HUES48 (cell line): Measurements from ENCODE around the gene DPPA5.

Source experiments
- H3K27ac ChIP-seq: one replicate; pipeline ENCODE4 v1.7.0; 2013; ENCODE audit warnings: low read depth, low read length, inconsistent platforms
- H3K27me3 ChIP-seq: 2 replicates; pipeline ENCODE4 v1.6.1; 2013; ENCODE audit warnings: mild to moderate bottlenecking, low read length; ENCODE audit not compliant: control insufficient read depth, insufficient read depth
- H3K36me3 ChIP-seq: 2 replicates; pipeline ENCODE4 v1.6.1; 2013; ENCODE audit warnings: low read length; ENCODE audit not compliant: control insufficient read depth, insufficient read depth
- H3K4me1 ChIP-seq: 2 replicates; pipeline ENCODE4 v1.6.1; 2013; ENCODE audit warnings: mild to moderate bottlenecking, low read length; ENCODE audit not compliant: control insufficient read depth, insufficient read depth
- H3K4me3 ChIP-seq: 2 replicates; pipeline ENCODE4 v1.5.1; 2013; ENCODE audit warnings: mild to moderate bottlenecking, low read depth, low read length
- H3K9ac ChIP-seq: 2 replicates; pipeline ENCODE4 v1.6.1; 2013; ENCODE audit warnings: mild to moderate bottlenecking, low read depth, low read length, moderate library complexity
- H3K9me3 ChIP-seq: 2 replicates; pipeline ENCODE4 v1.6.1; 2013; ENCODE audit warnings: low read length; ENCODE audit not compliant: control insufficient read depth, insufficient read depth

Gene DPPA5

GRCh38 chr6:73364121-73364520, 10.0 kb upstream of the DPPA5 start:
- no peaks in the 10 kb centered on the region for H3K27me3 ChIP-seq
- no peak overlapping the region for H3K9ac ChIP-seq
- no peak overlapping the region for H3K27ac ChIP-seq
- no peaks in the 10 kb centered on the region for H3K36me3 ChIP-seq
- no peaks in the 10 kb centered on the region for H3K9me3 ChIP-seq
- no peak overlapping the region for H3K4me3 ChIP-seq
- peaks cover 5% of the 10 kb centered on the region; the same call in 1 of the 2 replicates for H3K4me1 ChIP-seq

DNA sequence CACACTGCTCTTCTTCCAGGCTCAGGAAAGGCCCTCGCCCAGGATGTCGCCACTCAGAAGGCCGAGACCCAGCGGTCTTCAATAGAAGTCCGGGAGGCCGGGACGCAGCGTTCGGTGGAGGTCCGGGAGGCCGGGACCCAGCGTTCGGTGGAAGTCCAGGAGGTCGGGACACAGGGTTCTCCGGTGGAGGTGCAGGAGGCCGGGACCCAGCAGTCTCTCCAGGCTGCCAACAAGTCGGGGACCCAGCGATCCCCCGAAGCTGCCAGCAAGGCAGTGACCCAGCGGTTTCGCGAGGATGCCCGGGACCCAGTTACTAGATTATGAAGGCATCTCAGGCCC, 9.4 kb upstream of the DPPA5 start:
- Histone ChIP-seq H3K36me3 (no peaks in the 10 kb centered on the region), H3K4me1 (peaks cover 5% of the 10 kb centered on the region; the same call in 1 of the 2 replicates), H3K27ac (no peak overlapping the region), H3K9ac (no peak overlapping the region), H3K4me3 (no peak overlapping the region), H3K9me3 (no peaks in the 10 kb centered on the region), H3K27me3 (no peaks in the 10 kb centered on the region)

GRCh38 chr6:73362869-73363536, 8.9 kb upstream of the DPPA5 start:
- H3K9me3 ChIP-seq, result no peaks in the 10 kb centered on the region
- H3K36me3 ChIP-seq, result no peaks in the 10 kb centered on the region
- H3K27me3 ChIP-seq, result no peaks in the 10 kb centered on the region
- no peak overlapping the region for H3K9ac ChIP-seq
- no peak overlapping the region for H3K4me3 ChIP-seq
- no peak overlapping the region for H3K27ac ChIP-seq
- H3K4me1 ChIP-seq, result peaks cover 3% of the 10 kb centered on the region; the same call in 1 of the 2 replicates

- no peaks in the 10 kb centered on the region for H3K36me3 ChIP-seq
- no peaks in the 10 kb centered on the region for H3K4me1 ChIP-seq
- no peaks in the 10 kb centered on the region for H3K9me3 ChIP-seq
- H3K4me3 ChIP-seq, result no peak within 1 kb of the TSS
- no peaks in the 10 kb centered on the region for H3K27me3 ChIP-seq
- H3K27ac ChIP-seq, result no peak within 1 kb of the TSS
- no peak within 1 kb of the TSS for H3K9ac ChIP-seq
Measured at GRCh38 chr6:73362358-73362757, 8.3 kb upstream of the DPPA5 start, which contains the start of gene KHDC3L. Gene KHDC3L (plus strand): TSS chr6:73362658. CDS start chr6:73362730, 72 bp downstream.

- Histone ChIP-seq H3K4me3 (peak overlapping the region; percentile 28; the same call in 1 of the 2 replicates), H3K27ac (peak overlapping the region; percentile 92), H3K4me1 (peaks cover 28% of the 10 kb centered on the region), H3K9me3 (peaks cover 4% of the 10 kb centered on the region), H3K9ac (0 out of 2 replicates have a peak overlapping the region, but pooled peaks have one; percentile 28), H3K27me3 (no peaks in the 10 kb centered on the region), H3K36me3 (no peaks in the 10 kb centered on the region)
Measured at GRCh38 chr6:73349311-73349710, 4.8 kb downstream of the DPPA5 start.

GRCh38 chr6:73348550-73349204, 5.4 kb downstream of the DPPA5 start:
- H3K36me3 ChIP-seq, result no peaks in the 10 kb centered on the region
- H3K4me3 ChIP-seq, result no peak overlapping the region
- peak overlapping the region; percentile 92 for H3K27ac ChIP-seq
- H3K9me3 ChIP-seq, result peaks cover 4% of the 10 kb centered on the region
- no peak overlapping the region for H3K9ac ChIP-seq
- H3K4me1 ChIP-seq, result peaks cover 28% of the 10 kb centered on the region
- H3K27me3 ChIP-seq, result no peaks in the 10 kb centered on the region

- Histone ChIP-seq H3K27me3 (no peaks in the 10 kb centered on the region), H3K9ac (no peak overlapping the region), H3K9me3 (peaks cover 1% of the 10 kb centered on the region; the same call in 1 of the 2 replicates), H3K27ac (no peak overlapping the region), H3K4me1 (peaks cover 4% of the 10 kb centered on the region), H3K36me3 (no peaks in the 10 kb centered on the region), H3K4me3 (no peak overlapping the region)
Measured at GRCh38 chr6:73343164-73343563, 10.9 kb downstream of the DPPA5 start.

GRCh38 chr6:73342174-73342573, 11.9 kb downstream of the DPPA5 start:
- Histone ChIP-seq H3K27me3 (no peaks in the 10 kb centered on the region), H3K4me3 (no peak overlapping the region), H3K4me1 (peaks cover 2% of the 10 kb centered on the region; the same call in 1 of the 2 replicates), H3K9ac (no peak overlapping the region), H3K27ac (no peak overlapping the region), H3K36me3 (no peaks in the 10 kb centered on the region), H3K9me3 (no peaks in the 10 kb centered on the region)

- H3K4me3 ChIP-seq, result no peak overlapping the region
- no peak overlapping the region for H3K9ac ChIP-seq
- H3K4me1 ChIP-seq, result no peaks in the 10 kb centered on the region
- no peaks in the 10 kb centered on the region for H3K36me3 ChIP-seq
- no peaks in the 10 kb centered on the region for H3K27me3 ChIP-seq
- H3K27ac ChIP-seq, result no peak overlapping the region
- H3K9me3 ChIP-seq, result no peaks in the 10 kb centered on the region
Measured at GRCh38 chr6:73341335-73341734, 12.7 kb downstream of the DPPA5 start.

DNA sequence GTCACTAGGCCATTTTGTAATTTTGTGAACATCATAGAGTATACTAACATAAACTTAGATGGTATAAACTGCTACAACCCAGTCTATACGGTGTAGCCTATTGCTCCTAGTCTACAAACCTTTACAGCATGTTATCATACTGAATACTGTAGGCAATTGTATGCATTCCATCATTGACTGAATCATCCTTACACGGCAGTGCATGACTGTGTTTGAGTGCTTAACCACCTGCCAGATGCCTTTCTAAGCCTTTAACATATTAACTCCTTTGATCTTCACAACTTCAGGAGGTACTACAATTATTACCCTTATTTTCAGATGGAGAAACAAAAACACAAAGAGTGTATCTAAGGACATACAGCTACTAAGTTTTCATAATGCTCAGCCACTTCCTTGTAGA, 14.0 kb downstream of the DPPA5 start:
- no peaks in the 10 kb centered on the region for H3K36me3 ChIP-seq
- H3K4me3 ChIP-seq, result no peak overlapping the region
- H3K9ac ChIP-seq, result no peak overlapping the region
- no peaks in the 10 kb centered on the region for H3K9me3 ChIP-seq
- no peak overlapping the region for H3K27ac ChIP-seq
- H3K27me3 ChIP-seq, result no peaks in the 10 kb centered on the region
- H3K4me1 ChIP-seq, result no peaks in the 10 kb centered on the region

- Histone ChIP-seq H3K4me1 (no peaks in the 10 kb centered on the region), H3K9me3 (no peaks in the 10 kb centered on the region), H3K27me3 (no peaks in the 10 kb centered on the region), H3K36me3 (no peaks in the 10 kb centered on the region), H3K9ac (no peak overlapping the region), H3K4me3 (no peak overlapping the region), H3K27ac (no peak overlapping the region)
Measured at GRCh38 chr6:73339340-73339739, 14.7 kb downstream of the DPPA5 start.
